Activated T-cell treated with anti-CD3 and anti-CD28 coated beads, Interleukin-2, amount 50 U/mL, for 4 hours (primary cell): ENCODE data around the gene ECEL1. TPM values are rescaled to one million over a fixed set of nuclear protein-coding genes. Genes with fewer than 3 reads are reported as not detected.
"Not testable (repeated sequence)": the region's sequence is repeated elsewhere in the genome, so short reads cannot be mapped to it uniquely, and the experiment has no call there.

Experiments
- ATAC-seq, 2 donors: fragments of 200-7000 bp; cut with Tn5 transposase; one replicate each; pipeline ENCODE4 v1.10.0; 2021
- DNase-seq: peaks from one replicate; pipeline ENCODE4 v3.0.0-alpha.2; 2020
- H3K27me3 Mint-ChIP-seq: one replicate; pipeline ENCODE4 v1.8.0; 2021; ENCODE audit warnings: low read depth, mixed read lengths
- H3K36me3 Mint-ChIP-seq: one replicate; pipeline ENCODE4 v1.8.0; 2022; ENCODE audit warnings: mixed read lengths; ENCODE audit not compliant: insufficient read depth
- H3K4me1 Mint-ChIP-seq: one replicate; pipeline ENCODE4 v1.8.0; 2021; ENCODE audit warnings: low read depth, mixed read lengths
- H3K4me3 Mint-ChIP-seq: one replicate; pipeline ENCODE4 v1.8.0; 2021; ENCODE audit warnings: mild to moderate bottlenecking, moderate library complexity, mixed read lengths
- H3K9me3 Mint-ChIP-seq: one replicate; pipeline ENCODE4 v1.8.0; 2021; ENCODE audit warnings: mixed read lengths
- total RNA-seq, 3 donors: library from RNA; stranded (reverse); gene quantifications; one replicate each; pipeline ENCODE4 v1.2.1, GENCODE V29; 2021

The ECEL1 gene
- total RNA-seq, 3 donors from 2014 or later, result 0.16 to 0.20 (median 0.19) TPM

DNA sequence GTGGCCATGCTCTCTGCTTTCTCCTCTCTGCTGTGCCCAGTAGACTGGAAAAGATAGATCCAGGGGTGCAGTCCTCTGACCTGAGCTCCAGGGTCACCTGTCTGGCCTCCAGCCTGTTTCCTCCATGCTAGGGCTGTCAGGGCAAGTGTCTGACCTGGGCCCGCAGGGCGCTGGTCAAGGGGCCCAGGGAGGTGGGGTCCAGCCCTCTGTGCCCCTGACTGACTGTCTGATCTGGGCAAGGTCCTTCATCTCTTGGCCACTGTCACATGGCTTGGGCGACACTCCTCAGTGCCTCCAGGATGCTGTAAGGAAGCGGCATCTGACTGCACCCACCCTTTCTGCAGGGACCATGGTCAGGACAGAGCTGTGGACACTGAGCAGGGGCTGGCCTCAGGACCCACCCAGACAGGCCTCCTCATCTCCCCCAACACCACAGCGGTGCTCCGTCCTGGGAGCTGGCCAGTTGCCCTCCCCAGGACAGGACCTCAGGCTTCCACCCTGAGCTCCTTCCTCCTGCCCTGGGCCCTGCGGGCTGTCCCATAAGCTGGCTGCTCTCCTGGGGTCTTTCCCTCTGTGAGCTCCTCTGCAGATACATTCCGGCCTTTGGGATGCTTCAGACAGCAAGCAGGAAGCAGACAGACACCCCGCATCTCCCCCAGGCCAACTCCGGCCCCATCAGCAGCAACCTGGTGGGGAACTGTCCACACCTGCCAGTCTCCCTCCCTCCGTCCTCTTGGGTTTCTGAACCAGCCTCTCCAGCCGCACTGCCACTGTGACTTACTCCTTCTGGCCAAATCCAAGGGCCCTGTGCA lies 52.9 kb downstream of the ECEL1 start:
- DNase-seq, result no peak
- Mint-ChIP-seq H3K9me3 (no peaks in the 10 kb centered on the region), H3K27me3 (no peaks in the 10 kb centered on the region), H3K36me3 (no peaks in the 10 kb centered on the region), H3K4me1 (no peaks in the 10 kb centered on the region), H3K4me3 (no peak overlapping the region)
- no peak for ATAC-seq

DNA sequence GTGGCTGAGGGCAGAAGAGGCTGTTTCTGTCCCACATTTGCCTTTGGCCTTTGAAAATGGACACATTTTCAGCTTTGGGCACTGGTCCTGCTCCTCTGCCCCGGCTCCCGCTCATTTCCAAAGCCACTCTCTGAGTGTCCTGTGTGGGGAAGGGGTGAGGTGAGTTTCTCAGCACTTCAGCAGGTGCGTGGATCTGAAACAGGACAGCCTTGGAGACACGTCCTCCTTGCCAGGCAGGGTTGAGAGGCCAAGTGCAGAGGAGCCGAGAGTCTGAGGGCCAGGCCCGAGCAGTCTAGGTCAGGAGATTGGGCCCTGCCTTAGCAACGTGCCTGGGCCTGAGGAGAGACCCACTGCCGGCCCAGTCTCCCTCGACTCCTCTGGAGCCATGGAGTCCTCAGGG lies 53.5 kb downstream of the ECEL1 start:
- Mint-ChIP-seq H3K36me3 (no peaks in the 10 kb centered on the region), H3K4me3 (no peak overlapping the region), H3K27me3 (no peaks in the 10 kb centered on the region), H3K9me3 (no peaks in the 10 kb centered on the region), H3K4me1 (no peaks in the 10 kb centered on the region)
- ATAC-seq (no peak), DNase-seq (no peak)

DNA sequence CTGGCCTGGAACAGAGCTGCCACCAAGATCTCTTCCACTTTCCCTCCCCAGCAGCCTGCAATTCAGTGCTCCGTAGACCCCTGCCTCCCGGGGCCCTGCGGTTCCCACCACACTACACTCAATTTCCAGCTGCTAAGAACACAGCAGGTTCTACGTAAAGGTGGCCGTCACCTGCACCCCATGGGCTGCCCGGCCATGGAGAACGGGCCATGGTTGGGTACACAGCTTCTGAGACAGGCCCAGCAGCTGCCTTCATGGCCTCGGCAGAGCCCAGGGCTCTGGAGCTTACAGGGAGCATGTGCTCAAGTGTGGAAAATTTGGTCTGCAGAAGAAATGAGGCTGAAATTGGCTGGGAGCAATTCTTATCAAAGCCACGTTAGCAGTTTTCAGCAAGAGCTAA lies 54.0 kb downstream of the ECEL1 start:
- not testable (repeated sequence) for H3K36me3 Mint-ChIP-seq, H3K4me3 Mint-ChIP-seq, H3K27me3 Mint-ChIP-seq, DNase-seq, H3K4me1 Mint-ChIP-seq, ATAC-seq, H3K9me3 Mint-ChIP-seq

DNA sequence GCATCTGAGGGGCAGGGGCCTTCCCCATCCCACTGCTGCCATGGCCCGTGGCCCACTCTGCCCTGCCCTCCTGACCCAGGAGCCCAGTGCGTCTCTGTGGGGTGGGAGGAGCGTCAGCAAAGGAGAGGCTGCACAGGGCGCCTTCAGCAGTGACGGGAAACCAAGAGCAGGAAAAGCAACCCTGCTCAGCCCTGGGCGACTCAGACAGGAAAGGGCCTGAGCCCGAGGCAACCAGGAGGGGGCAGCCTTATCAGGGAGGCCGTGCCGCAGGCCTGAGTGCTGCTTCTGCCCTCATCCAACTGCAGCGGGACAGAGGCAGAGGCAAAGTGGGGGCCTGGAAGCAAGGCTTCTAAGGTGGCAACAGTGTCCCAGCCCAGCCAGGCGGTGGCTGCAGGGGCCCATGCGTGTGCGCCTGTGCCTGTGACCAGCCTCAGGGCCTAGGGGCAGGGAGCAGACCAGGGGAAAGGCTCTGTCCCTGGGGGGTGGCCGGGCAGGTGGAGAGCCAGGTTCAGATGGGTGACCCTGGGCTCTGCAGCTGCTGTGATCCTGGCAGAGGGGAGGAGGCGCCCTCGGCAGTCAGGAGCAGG lies 54.9 kb downstream of the ECEL1 start:
- Mint-ChIP-seq H3K4me3 (no peak overlapping the region), H3K27me3 (no peaks in the 10 kb centered on the region), H3K9me3 (no peaks in the 10 kb centered on the region), H3K4me1 (no peaks in the 10 kb centered on the region), H3K36me3 (no peaks in the 10 kb centered on the region)
- ATAC-seq (peak in 1 of 2 donors; percentile 37), DNase-seq (no peak)

DNA sequence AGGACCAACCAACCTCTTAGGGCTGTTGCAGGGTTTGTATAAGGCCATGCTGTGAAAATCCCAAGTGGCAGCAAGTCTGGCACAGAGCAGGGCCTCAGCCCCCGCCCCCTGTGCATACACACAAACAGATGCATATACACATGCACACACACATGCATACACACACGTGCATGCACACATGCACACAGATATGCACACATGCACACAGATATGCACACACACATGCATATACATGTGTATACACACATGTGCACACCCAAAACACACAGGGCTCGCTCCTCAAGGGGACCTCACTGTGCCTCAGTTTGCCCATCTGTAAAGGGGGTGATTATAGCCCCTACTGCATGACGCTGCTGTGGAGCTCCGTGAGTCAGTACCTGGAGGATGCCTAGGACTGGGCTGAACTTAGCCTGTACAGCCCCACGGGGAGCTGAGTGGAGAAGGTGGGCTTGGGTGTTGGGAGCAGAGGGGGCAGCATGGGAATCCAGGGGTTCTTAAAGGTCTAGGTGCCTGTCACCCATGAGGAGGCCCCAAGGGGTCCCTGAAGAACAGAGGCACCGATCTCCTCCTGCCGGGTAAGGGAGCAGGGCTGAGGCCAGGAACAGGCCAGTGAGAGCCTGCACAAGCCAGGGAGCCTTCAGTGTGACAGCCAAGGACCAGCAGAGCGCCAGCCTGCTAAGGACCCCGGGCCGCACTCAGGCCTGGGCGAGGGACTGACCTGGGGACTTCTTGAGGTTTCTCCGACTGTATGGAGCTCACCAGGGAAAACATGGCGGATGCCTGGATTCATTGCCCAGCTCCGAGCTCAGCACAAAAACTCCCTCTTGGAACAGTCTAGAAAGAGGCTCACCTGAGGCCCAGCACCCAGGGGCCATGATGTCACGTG lies 55.7 kb downstream of the ECEL1 start:
- Mint-ChIP-seq H3K4me1 (no peaks in the 10 kb centered on the region), H3K9me3 (no peaks in the 10 kb centered on the region), H3K4me3 (no peak overlapping the region), H3K27me3 (no peaks in the 10 kb centered on the region), H3K36me3 (no peaks in the 10 kb centered on the region)
- DNase-seq, result no peak
- no peak for ATAC-seq

Other genes with a start within 250 kb of the ECEL1 start
- not detected for gene ALPP, start 109.1 kb downstream of the ECEL1 start, total RNA-seq
- not detected for gene ALPG, start 81.0 kb downstream of the ECEL1 start, total RNA-seq
- gene ALPI, start 31.7 kb downstream of the ECEL1 start, total RNA-seq, result not detected
- gene PRSS56, start 32.6 kb upstream of the ECEL1 start, total RNA-seq, result not detected
- not detected for gene CHRND, start 38.3 kb upstream of the ECEL1 start, total RNA-seq
- gene CHRNG, start 51.9 kb upstream of the ECEL1 start, total RNA-seq, result not detected
- gene TIGD1, start 62.7 kb upstream of the ECEL1 start, total RNA-seq, result 10 to 100 TPM; 10.5 to 11.7 (median 11.5) TPM
- 10 to 100 TPM; 67.8 to 77.2 (median 76.9) TPM for gene EIF4E2, start 62.9 kb upstream of the ECEL1 start, total RNA-seq
- gene EFHD1, start 145.8 kb upstream of the ECEL1 start, total RNA-seq, result under 1 TPM; 0.16 to 0.69 (median 0.35) TPM
- 10 to 100 TPM; 44.1 to 53.7 (median 47.4) TPM for gene GIGYF2, start 209.5 kb upstream of the ECEL1 start, total RNA-seq